ENCODE data around the gene NPTN. TPM values are rescaled to one million over a fixed set of nuclear protein-coding genes. Genes with fewer than 3 reads are reported as not detected.

NPTN gene
- total RNA-seq, 2 donors from 2014 or later, result 85.4 to 110 TPM

- Histone ChIP-seq H3K27me3 (ENCODE audit: control insufficient read depth, insufficient read depth, low read length, poor library complexity, severe bottlenecking) (peaks cover 47% of the 10 kb centered on the region), H3K36me3 (ENCODE audit: control insufficient read depth, insufficient read depth, low read length) (no peaks in the 10 kb centered on the region), H3K27ac (ENCODE audit: low read depth, low read length) (no peak overlapping the region), H3K4me1 (ENCODE audit: control insufficient read depth, insufficient read depth, low read length) (peaks cover 3% of the 10 kb centered on the region), H3K9ac (ENCODE audit: extremely low read depth, low read length, poor library complexity, severe bottlenecking) (no peak overlapping the region), H3K4me3 (ENCODE audit: low read length) (no peak overlapping the region), H3K9me3 (ENCODE audit: control insufficient read depth, low read length) (no peaks in the 10 kb centered on the region)
- Mint-ChIP-seq H3K4me1 (peaks cover 4% of the 10 kb centered on the region), H3K9me3 (no peaks in the 10 kb centered on the region), H3K36me3 (ENCODE audit: low read depth) (no peaks in the 10 kb centered on the region), H3K27ac (no peak overlapping the region), H3K27me3 (ENCODE audit: insufficient read depth) (peaks cover 22% of the 10 kb centered on the region), H3K4me3 (no peak overlapping the region)
- DNase-seq, result no peak
- WGBS, 2 experiments (ENCODE audit: insufficient coverage in 1 of 2, insufficient read length in 1 of 2), result 91 to 92% methylated on average over 6 of the region's 6 CpGs
- TF ChIP-seq CTCF (conservative IDR thresholded peaks at IDR 0.05), result no peak
These were observed 46.8 kb upstream of the NPTN start for GRCh38 chr15:73679964-73680363.

- WGBS, 2 experiments (ENCODE audit: insufficient coverage in 1 of 2, insufficient read length in 1 of 2), result 86 to 88% methylated on average over 3 of the region's 3 CpGs
- Mint-ChIP-seq H3K27ac (no peak overlapping the region), H3K27me3 (ENCODE audit: insufficient read depth) (peaks cover 22% of the 10 kb centered on the region), H3K4me1 (peaks cover 4% of the 10 kb centered on the region), H3K36me3 (ENCODE audit: low read depth) (no peaks in the 10 kb centered on the region), H3K9me3 (no peaks in the 10 kb centered on the region), H3K4me3 (no peak overlapping the region)
- no peak for TF ChIP-seq CTCF (conservative IDR thresholded peaks at IDR 0.05)
- H3K27me3 ChIP-seq (ENCODE audit: control insufficient read depth, insufficient read depth, low read length, poor library complexity, severe bottlenecking), result peaks cover 47% of the 10 kb centered on the region
- no peak overlapping the region for H3K4me3 ChIP-seq (ENCODE audit: low read length)
- no peak overlapping the region for H3K27ac ChIP-seq (ENCODE audit: low read depth, low read length)
- H3K4me1 ChIP-seq (ENCODE audit: control insufficient read depth, insufficient read depth, low read length), result peaks cover 3% of the 10 kb centered on the region
- no peaks in the 10 kb centered on the region for H3K9me3 ChIP-seq (ENCODE audit: control insufficient read depth, low read length)
- no peak for DNase-seq
- no peak overlapping the region for H3K9ac ChIP-seq (ENCODE audit: extremely low read depth, low read length, poor library complexity, severe bottlenecking)
- no peaks in the 10 kb centered on the region for H3K36me3 ChIP-seq (ENCODE audit: control insufficient read depth, insufficient read depth, low read length)
These were observed 46.0 kb upstream of the NPTN start for GRCh38 chr15:73679180-73679579.

DNA sequence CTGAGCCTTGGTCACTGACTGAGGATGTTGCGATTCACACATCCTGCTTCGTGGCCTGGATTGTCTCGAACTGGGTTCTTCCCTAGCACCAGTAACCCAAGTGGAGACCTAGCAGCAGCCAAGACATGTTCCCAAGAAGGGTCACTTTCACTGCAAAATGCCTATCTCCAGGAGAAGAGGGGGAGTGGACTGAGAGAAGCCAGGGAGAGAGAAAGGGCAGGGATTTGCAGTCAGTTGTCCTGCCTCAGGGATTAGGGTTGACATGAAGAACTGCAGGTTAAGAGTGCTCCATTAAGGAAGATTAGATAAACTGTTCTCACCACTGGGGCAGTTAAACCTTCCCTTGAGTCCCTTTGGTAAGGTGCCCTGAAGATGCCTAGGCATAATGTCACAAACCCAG lies 45.3 kb upstream of the NPTN start:
- Histone ChIP-seq H3K4me3 (ENCODE audit: low read length) (no peak overlapping the region), H3K27ac (ENCODE audit: low read depth, low read length) (no peak overlapping the region), H3K9me3 (ENCODE audit: control insufficient read depth, low read length) (no peaks in the 10 kb centered on the region), H3K4me1 (ENCODE audit: control insufficient read depth, insufficient read depth, low read length) (peaks cover 3% of the 10 kb centered on the region), H3K27me3 (ENCODE audit: control insufficient read depth, insufficient read depth, low read length, poor library complexity, severe bottlenecking) (peaks cover 47% of the 10 kb centered on the region), H3K36me3 (ENCODE audit: control insufficient read depth, insufficient read depth, low read length) (no peaks in the 10 kb centered on the region), H3K9ac (ENCODE audit: extremely low read depth, low read length, poor library complexity, severe bottlenecking) (no peak overlapping the region)
- H3K27me3 Mint-ChIP-seq (ENCODE audit: insufficient read depth), result peaks cover 22% of the 10 kb centered on the region
- H3K27ac Mint-ChIP-seq, result no peak overlapping the region
- H3K4me1 Mint-ChIP-seq, result peaks cover 4% of the 10 kb centered on the region
- no peak overlapping the region for H3K4me3 Mint-ChIP-seq
- H3K36me3 Mint-ChIP-seq (ENCODE audit: low read depth), result no peaks in the 10 kb centered on the region
- 89 to 100% methylated on average over 3 of the region's 3 CpGs for WGBS, 2 experiments (ENCODE audit: insufficient coverage in 1 of 2, insufficient read length in 1 of 2)
- TF ChIP-seq CTCF (conservative IDR thresholded peaks at IDR 0.05), result no peak
- no peak for DNase-seq
- H3K9me3 Mint-ChIP-seq, result no peaks in the 10 kb centered on the region

Data from endodermal cell (in vitro differentiated cells).